K562 (cell line): ENCODE data around the gene GPRIN3. TPM values are rescaled to one million over a fixed set of nuclear protein-coding genes. Genes with fewer than 3 reads are reported as not detected.

Experiments
- ATAC-seq: fragments of 200-7000 bp; cut with Tn5 transposase; 3 replicates; pipeline ENCODE4 v1.9.1; 2020; ENCODE audit warnings: moderate library complexity
- BruUV-seq: library from RNA; stranded (reverse); fragments of 400-500 nt; replicated peaks from 2 replicates; lab custom pipeline; 2021; lab: Mats Ljungman, UMichigan
- CTCF ChIA-PET: fragments of 300-600 bp; formaldehyde crosslinking; extraction: SDS; loops from one replicate; lab custom pipeline; 2021; ENCODE audit warnings: low intra/inter-chr PET ratio; lab: Yijun Ruan, JAX
- POLR2A ChIA-PET: fragments of 300-600, 350-650 bp; sonication (Branson Sonifier 250); formaldehyde crosslinking; extraction: SDS; loops from one replicate; lab custom pipeline; 2021; ENCODE audit warnings: antibody characterized with exemption, inconsistent platforms; lab: Yijun Ruan, JAX
- DNase-seq, 4 experiments: peaks; one replicate each; pipeline versions ENCODE4 v3.0.0 to v3.0.0-alpha.2; 2011 to 2018; ENCODE audit warnings: low spot score in 3 of 4, mixed read lengths in 3 of 4; ENCODE audit errors: extremely low read depth in 1 of 4
- FAIRE-seq: peaks from 2 replicates; lab custom pipeline; 2011; peaks lifted over from hg19 to GRCh38; lab: Jason Lieb, UNC
- H2AFZ ChIP-seq: 2 replicates; pipeline ENCODE4 v1.6.0; 2011; ENCODE audit warnings: low read depth, low read length, control low read depth, inconsistent platforms
- H3K27ac ChIP-seq: fragments of 200-600 bp; 3 replicates; pipeline ENCODE4 v1.8.0; 2011; ENCODE audit warnings: low read depth, mild to moderate bottlenecking, control low read depth, inconsistent platforms, low read length, moderate library complexity, mixed read lengths; ENCODE audit errors: extremely low read depth
- H3K27me3 ChIP-seq, 2 experiments: fragments of 300-600 bp in 1 of 2; 2 replicates in 1 of 2; 3 replicates in 1 of 2; pipeline versions ENCODE4 v1.6.0 to v1.8.0; 2011; ENCODE audit warnings: inconsistent platforms in 2 of 2, low read length in 2 of 2, mild to moderate bottlenecking in 1 of 2, mixed read lengths in 1 of 2, moderate library complexity in 1 of 2; ENCODE audit not compliant: control insufficient read depth in 2 of 2, insufficient read depth in 2 of 2
- H3K36me3 ChIP-seq: fragments of 300-600 bp; 3 replicates; pipeline ENCODE4 v1.8.0; 2011; ENCODE audit warnings: mild to moderate bottlenecking, low read length, inconsistent platforms; ENCODE audit not compliant: control insufficient read depth, insufficient read depth
- H3K4me1 ChIP-seq, 2 experiments: fragments of 200-600 bp in 1 of 2; replicated peaks in 1 of 2; 2 replicates in 1 of 2; 3 replicates in 1 of 2; pipeline versions ENCODE4 v1.5.1 to v1.8.0; 2011; ENCODE audit warnings: inconsistent platforms in 2 of 2, low read length in 2 of 2, mild to moderate bottlenecking in 1 of 2, mixed read lengths in 1 of 2, moderate library complexity in 1 of 2; ENCODE audit not compliant: control insufficient read depth in 2 of 2, insufficient read depth in 2 of 2
- H3K4me2 ChIP-seq: 2 replicates; pipeline ENCODE4 v1.6.1; 2011; ENCODE audit warnings: low read length, control low read depth, inconsistent platforms, mixed read lengths; ENCODE audit not compliant: insufficient read depth
- H3K4me3 ChIP-seq: fragments of 200-600 bp; sonication (generic), shearing (Covaris generic); 2 replicates; pipeline ENCODE4 v1.5.1; 2016; ENCODE audit warnings: control low read depth, inconsistent platforms
- H3K79me2 ChIP-seq: fragments of 200-600 bp; 3 replicates; pipeline ENCODE4 v1.8.0; 2011; ENCODE audit warnings: low read length, inconsistent platforms; ENCODE audit not compliant: control insufficient read depth, insufficient read depth
- H3K9ac ChIP-seq, 2 experiments: 2 replicates each; pipeline versions ENCODE4 v1.6.0 to v1.6.1; 2011; ENCODE audit warnings: low read depth in 2 of 2, low read length in 2 of 2, control low read depth in 1 of 2, inconsistent platforms in 1 of 2, mild to moderate bottlenecking in 1 of 2, mixed read lengths in 1 of 2; ENCODE audit not compliant: insufficient read depth in 1 of 2
- H3K9me1 ChIP-seq: one replicate; pipeline ENCODE4 v1.6.0; 2011; ENCODE audit warnings: inconsistent platforms, mild to moderate bottlenecking, low read length, moderate library complexity; ENCODE audit not compliant: control insufficient read depth, insufficient read depth
- H3K9me3 ChIP-seq: replicated peaks from 2 replicates; pipeline ENCODE4 v1.5.1; 2011; ENCODE audit warnings: low read depth, low read length, inconsistent platforms; ENCODE audit not compliant: control insufficient read depth, insufficient read depth
- H4K20me1 ChIP-seq: replicated peaks from 2 replicates; pipeline ENCODE4 v1.6.1; 2011; ENCODE audit warnings: low read length, inconsistent platforms, mixed read lengths; ENCODE audit not compliant: control insufficient read depth, insufficient read depth
- ATF6 ChIP-seq: sonication (generic); formaldehyde crosslinking; IDR thresholded peaks from 2 replicates; pipeline ENCODE4 v1.4.0; 2020; ENCODE audit warnings: mild to moderate bottlenecking, missing genetic modification reagents
- FOXJ3 ChIP-seq: sonication (generic); formaldehyde crosslinking; IDR thresholded peaks from 2 replicates; pipeline ENCODE4 v1.4.0; 2020; ENCODE audit warnings: mild to moderate bottlenecking, missing genetic modification reagents
- LEF1 ChIP-seq: fragments of 450-650 bp; IDR thresholded peaks from 2 replicates; pipeline ENCODE4 v1.6.1; 2016; ENCODE audit warnings: mild to moderate bottlenecking
- TBP ChIP-seq: optimal IDR thresholded peaks from 2 replicates; pipeline ENCODE3; 2011; ENCODE audit warnings: low read depth, low read length, improper control_type of control experiment
- ZBTB40 ChIP-seq, 2 experiments: fragments of 450-650 bp in 1 of 2; sonication (generic) in 1 of 2; formaldehyde crosslinking in 1 of 2; IDR thresholded peaks; 2 replicates each; pipeline versions ENCODE4 v1.7.1 to v1.9.0; 2016 to 2022; ENCODE audit warnings: inconsistent platforms in 1 of 2, mild to moderate bottlenecking in 1 of 2, missing genetic modification reagents in 1 of 2
- ZFP36 ChIP-seq: fragments of 150-350 bp; IDR thresholded peaks from 2 replicates; pipeline ENCODE4 v1.6.1; 2018; ENCODE audit warnings: low read length, low read depth; ENCODE audit not compliant: partially characterized antibody
- ZNF280B ChIP-seq: fragments of 250-450 bp; sonication (Bioruptor Pico); IDR thresholded peaks from 2 replicates; pipeline ENCODE4 v1.5.1; 2021; ENCODE audit warnings: mild to moderate bottlenecking
- ZNF586 ChIP-seq: fragments of 450-650 bp; formaldehyde crosslinking; conservative IDR thresholded peaks from 2 replicates; pipeline ENCODE4 v1.4.0; 2020; ENCODE audit warnings: mild to moderate bottlenecking, moderate library complexity
- whole genome bisulfite sequencing: fragments of 100-300 bp; shearing (Covaris generic); methylation state at CpG from one replicate; pipeline ENCODE4 v1.1.6; 2016; ENCODE audit warnings: low coverage, mixed read lengths; ENCODE audit not compliant: insufficient coverage; ENCODE audit errors: missing lambda C conversion rate; 5-methylcytosine and 5-hydroxymethylcytosine counted together
- in situ Hi-C: fragments of 300-500 bp; cut with MboI; formaldehyde crosslinking; loops from 4 replicates; pipeline ENCODE4 v1.15.0; 2018; ENCODE audit warnings: inconsistent platforms, mixed read lengths
- intact Hi-C: fragments of 100-400 bp; cut with micrococcal nuclease; formaldehyde crosslinking; loops from 2 replicates; pipeline ENCODE4 v1.14.2; 2022
- polyA plus RNA-seq, 8 experiments: library from polyadenylated mRNA; depleted of rRNA in 4 of 8; stranded (reverse) in 5 of 8; unstranded in 3 of 8; fragments of >200 nt; fragmentation: Nextera tagmentation in 2 of 8; fragmentation: Illumina TruSeq in 1 of 8; extraction: Ambion mirVana in 2 of 8; extraction: Trizol in 1 of 8; gene quantifications; 2 replicates each; pipeline versions ENCODE4 v1.2.1 to v1.2.3, GENCODE V29; 2011 to 2014; ENCODE audit warnings: inconsistent platforms in 1 of 8, missing spikeins in 1 of 8
- total RNA-seq, 7 experiments: library from RNA; depleted of rRNA in 6 of 7; stranded (reverse); fragments of >200 nt in 6 of 7; fragmentation: Illumina TruSeq in 2 of 7; extraction: Trizol in 2 of 7; gene quantifications; 2 replicates each; pipeline versions ENCODE4 v1.2.1 to v1.2.3, GENCODE V29; 2011 to 2021; ENCODE audit warnings: low replicate concordance in 1 of 7
- TF ChIP-seq, protein P1 (sequence below): fragments of 450-650 bp; IDR thresholded peaks from 2 replicates; pipeline ENCODE4 v1.6.1; 2016

Gene GPRIN3
- total and polyA plus RNA-seq, 9 of the 15 experiments (the other 6 are each of a cell fraction or from before 2014, with no cell fraction given): 0.02 TPM; not detected in 8

DNA sequence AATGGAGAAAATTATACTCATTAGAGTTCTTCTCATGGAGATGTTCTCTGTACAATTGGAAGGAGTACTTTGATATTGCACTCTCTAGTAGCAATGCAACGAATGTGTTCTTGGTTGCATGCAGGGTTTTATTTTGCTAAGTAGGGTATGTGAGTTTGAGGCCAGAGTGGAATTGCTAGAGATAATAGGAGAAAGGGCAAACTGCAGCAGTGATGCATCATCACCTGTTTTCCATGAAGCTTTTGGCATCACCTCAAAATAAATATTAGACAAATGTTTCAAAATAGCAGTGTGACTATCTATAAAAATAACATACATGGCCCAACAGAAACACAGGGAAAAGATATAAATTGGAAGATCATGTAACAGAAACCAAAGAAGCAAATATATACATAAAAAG lies 103.0 kb downstream of the GPRIN3 start:
- no peak for ATAC-seq
- Histone ChIP-seq H3K79me2 (no peaks in the 10 kb centered on the region), H3K27me3 (no peaks in the 10 kb centered on the region), H3K36me3 (no peaks in the 10 kb centered on the region), H3K4me3 (no peak overlapping the region), H3K4me1 (no peaks in the 10 kb centered on the region), H3K9ac (no peak overlapping the region), H3K9me1 (no peaks in the 10 kb centered on the region), H4K20me1 (no peaks in the 10 kb centered on the region), H2AFZ (no peak overlapping the region), H3K9me3 (no peaks in the 10 kb centered on the region), H3K27ac (no peak overlapping the region), H3K4me2 (no peak overlapping the region)
- DNase-seq: no peak
- CTCF ChIA-PET: no interaction called here
- POLR2A ChIA-PET: no interaction called here
- no peak for FAIRE-seq
- intact Hi-C loops: no loop called here
- in situ Hi-C loops: no loop called here
- no TSS peak for BruUV-seq
- 0% methylated on average over 1 of the region's 1 CpG for WGBS
- TF ChIP-seq LEF1 (no peak), TBP (no peak), ZNF586 (CRISPR knock-in tag) (no peak), ATF6 (CRISPR knock-in tag) (no peak), FOXJ3 (CRISPR knock-in tag) (no peak), ZBTB40 (IDR thresholded peaks at IDR 0.05) (no peak), ZBTB40 (CRISPR knock-in tag; IDR thresholded peaks at IDR 0.05) (no peak), ZFP36 (no peak), ZNF280B (no peak)
- TF ChIP-seq, protein P1, sequence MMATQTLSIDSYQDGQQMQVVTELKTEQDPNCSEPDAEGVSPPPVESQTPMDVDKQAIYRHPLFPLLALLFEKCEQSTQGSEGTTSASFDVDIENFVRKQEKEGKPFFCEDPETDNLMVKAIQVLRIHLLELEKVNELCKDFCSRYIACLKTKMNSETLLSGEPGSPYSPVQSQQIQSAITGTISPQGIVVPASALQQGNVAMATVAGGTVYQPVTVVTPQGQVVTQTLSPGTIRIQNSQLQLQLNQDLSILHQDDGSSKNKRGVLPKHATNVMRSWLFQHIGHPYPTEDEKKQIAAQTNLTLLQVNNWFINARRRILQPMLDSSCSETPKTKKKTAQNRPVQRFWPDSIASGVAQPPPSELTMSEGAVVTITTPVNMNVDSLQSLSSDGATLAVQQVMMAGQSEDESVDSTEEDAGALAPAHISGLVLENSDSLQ: no peak
